Activated naive CD8-positive, alpha-beta T cell treated with anti-CD3 and anti-CD28 coated beads, Interleukin-2, amount 10 ng/mL, durations not matched to agents 7 days and 5 days (primary cell): ENCODE data around the gene MGMT. TPM values are rescaled to one million over a fixed set of nuclear protein-coding genes. Genes with fewer than 3 reads are reported as not detected.
A peak's percentile ranks its signal among the peaks of the same experiment; 100 is the strongest.

Experiments used
- ATAC-seq: fragments of 150-1000 bp; cut with Tn5 transposase; one replicate; pipeline ENCODE4 v1.10.0; 2021; ENCODE audit warnings: low read depth, moderate library complexity
- POLR2A ChIA-PET: fragments of 350-600 bp; sonication (Branson Sonifier 250); formaldehyde crosslinking; loops from one replicate; lab custom pipeline; 2021; ENCODE audit warnings: antibody characterized with exemption; lab: Charles Lee
- DNase-seq: peaks from one replicate; pipeline ENCODE4 v3.0.0; 2021
- H3K27ac Mint-ChIP-seq: one replicate; pipeline ENCODE4 v1.8.0; 2022; ENCODE audit warnings: mild to moderate bottlenecking, mixed read lengths
- H3K27me3 Mint-ChIP-seq: one replicate; pipeline ENCODE4 v1.8.0; 2022; ENCODE audit warnings: mild to moderate bottlenecking, moderate library complexity, mixed read lengths
- H3K36me3 Mint-ChIP-seq: one replicate; pipeline ENCODE4 v1.8.0; 2021; ENCODE audit warnings: mild to moderate bottlenecking, mixed read lengths
- H3K4me1 Mint-ChIP-seq: one replicate; pipeline ENCODE4 v1.8.0; 2021; ENCODE audit warnings: mixed read lengths
- H3K4me3 Mint-ChIP-seq: one replicate; pipeline ENCODE4 v1.8.0; 2022; ENCODE audit warnings: mild to moderate bottlenecking, moderate library complexity, mixed read lengths
- H3K9me3 Mint-ChIP-seq: one replicate; pipeline ENCODE4 v1.8.0; 2021; ENCODE audit warnings: mixed read lengths
- total RNA-seq, 2 experiments: library from RNA; stranded (reverse); gene quantifications; one replicate each; pipeline ENCODE4 v1.2.3, GENCODE V29; 2021

The MGMT gene
- total RNA-seq, 2 experiments from 2014 or later = 24.0 to 24.7 TPM

DNA sequence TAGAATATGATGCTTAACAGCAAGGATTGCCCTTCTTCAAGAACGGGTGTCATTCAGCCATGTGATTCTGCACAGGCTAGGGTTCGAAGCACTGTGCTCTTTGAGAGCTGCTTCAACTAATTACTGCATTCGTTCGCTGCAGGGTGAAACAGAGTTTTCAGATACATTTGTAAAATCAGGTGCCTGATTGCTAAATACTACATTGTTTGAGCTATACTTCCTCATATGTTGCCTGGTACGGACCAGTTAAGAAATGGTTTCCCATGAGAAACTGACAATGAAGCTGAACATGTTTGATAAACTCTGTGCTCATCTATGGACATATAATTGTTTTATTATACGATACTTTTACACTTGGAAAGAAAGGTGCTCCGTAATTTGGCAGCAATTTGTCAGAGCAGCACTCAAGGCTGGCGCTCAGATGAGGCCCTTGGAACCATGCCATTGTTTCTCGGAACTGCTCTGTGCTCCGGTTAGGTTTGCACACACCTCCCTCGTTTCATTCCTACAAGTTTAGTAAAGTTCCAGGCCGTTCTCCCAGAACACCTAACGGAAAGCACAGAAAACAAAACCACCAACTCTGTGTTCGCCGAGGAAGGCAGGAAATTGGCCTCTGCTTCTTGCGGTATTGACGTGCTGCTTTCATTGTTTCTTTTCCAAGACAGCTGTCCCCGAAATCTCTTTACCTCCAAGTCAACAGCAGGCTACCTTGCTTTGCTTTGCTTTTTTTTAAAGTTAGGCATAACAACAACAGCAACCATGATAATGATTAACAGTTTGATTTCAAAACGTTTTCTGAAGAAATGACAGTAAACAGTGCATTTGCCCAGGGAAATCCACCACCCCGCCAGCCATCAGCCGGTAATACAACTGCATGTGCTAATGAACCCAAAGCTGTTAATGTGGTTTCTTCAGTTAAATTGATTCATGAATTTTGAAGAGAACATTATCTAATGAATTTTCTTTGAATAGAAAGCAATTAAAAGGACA lies 290.2 kb downstream of the MGMT start:
- Mint-ChIP-seq H3K36me3 (peaks cover 6% of the 10 kb centered on the region), H3K27ac (no peak overlapping the region), H3K9me3 (peaks cover 8% of the 10 kb centered on the region), H3K4me3 (peak overlapping the region; percentile 46), H3K27me3 (no peaks in the 10 kb centered on the region), H3K4me1 (peaks cover 6% of the 10 kb centered on the region)
- POLR2A ChIA-PET = no interaction called here
- no peak for ATAC-seq
- peak; percentile 9 for DNase-seq

DNA sequence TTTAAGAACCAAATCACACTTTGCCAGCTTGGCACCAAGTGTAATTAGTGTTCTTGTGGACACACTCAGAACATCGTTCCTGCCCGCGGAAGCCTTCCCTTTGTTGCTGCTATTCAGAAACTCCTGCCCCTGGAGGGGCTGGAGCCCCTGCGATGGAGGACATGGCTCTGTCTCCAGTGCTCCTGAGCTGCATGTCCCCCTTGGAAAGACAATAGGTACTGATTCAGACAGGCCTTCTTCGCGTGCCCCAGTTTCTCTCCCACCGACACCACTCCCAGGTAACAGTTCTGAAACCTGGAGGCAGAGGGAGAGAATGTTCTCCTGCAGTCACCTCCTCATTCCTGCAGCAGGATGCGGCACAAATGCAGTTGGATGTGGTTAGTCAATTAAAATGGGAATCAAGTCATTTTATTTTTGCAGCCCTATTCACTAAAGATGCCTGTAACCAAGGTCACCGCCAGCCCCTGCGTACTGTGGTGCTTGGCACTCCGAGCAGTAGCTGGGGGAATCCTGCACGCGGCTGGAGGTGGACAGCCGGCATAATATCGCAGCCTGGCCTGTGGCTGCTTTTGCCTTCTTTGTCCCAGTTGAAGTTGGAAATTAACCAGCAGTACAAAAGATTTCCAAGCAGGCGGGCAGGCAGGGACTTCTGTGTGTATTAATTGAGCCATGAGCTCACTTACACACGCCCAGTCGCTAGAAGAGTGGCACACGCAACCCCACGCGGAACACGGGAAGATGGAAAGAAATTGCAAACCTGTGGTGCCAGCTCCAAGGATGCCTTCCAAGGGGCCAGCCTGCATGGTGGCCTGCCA lies 291.4 kb downstream of the MGMT start:
- peaks cover 6% of the 10 kb centered on the region for H3K4me1 Mint-ChIP-seq
- peak; percentile 10 for DNase-seq
- POLR2A ChIA-PET = no interaction called here

DNA sequence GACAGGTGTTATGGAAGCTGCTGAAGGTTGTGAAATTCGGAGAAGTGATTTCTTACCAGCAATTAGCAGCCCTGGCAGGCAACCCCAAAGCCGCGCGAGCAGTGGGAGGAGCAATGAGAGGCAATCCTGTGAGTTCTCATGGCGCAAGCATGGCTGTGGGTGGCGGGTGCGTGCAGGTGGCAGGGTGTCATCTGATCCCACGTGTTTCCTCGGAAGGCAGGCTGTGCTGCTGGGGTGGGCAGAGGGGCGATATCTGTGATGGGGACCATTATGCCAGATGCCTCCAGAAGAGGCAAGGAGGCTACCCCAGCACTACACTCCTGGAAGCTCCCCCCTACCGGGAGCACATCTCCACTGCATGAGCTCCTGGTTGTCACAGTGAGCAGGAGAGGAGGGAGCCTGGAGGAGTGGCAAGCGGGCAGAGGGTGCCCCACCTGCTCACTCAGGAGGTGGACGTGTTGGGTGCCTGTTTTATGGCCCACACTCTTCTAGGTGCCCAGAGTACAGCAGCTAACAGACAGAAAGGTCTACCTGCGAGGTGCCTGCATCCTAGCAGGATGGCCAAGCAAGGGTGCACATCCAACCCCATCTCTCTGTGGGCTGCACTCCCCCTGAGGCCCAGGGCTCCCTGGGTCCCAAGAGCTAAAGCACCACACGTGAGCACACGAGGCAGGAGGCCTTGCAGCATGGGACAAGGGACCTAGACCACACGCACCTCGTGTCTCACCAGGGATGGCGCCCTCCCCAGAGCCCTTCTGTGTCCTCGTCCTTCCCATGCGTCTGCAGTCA lies 292.4 kb downstream of the MGMT start:
- no peaks in the 10 kb centered on the region for H3K27me3 Mint-ChIP-seq
- POLR2A ChIA-PET = no interaction called here
- peaks cover 1% of the 10 kb centered on the region for H3K36me3 Mint-ChIP-seq
- H3K4me3 Mint-ChIP-seq = no peak overlapping the region
- H3K9me3 Mint-ChIP-seq = no peaks in the 10 kb centered on the region
- ATAC-seq (no peak), DNase-seq (peak; percentile 10)
- H3K27ac Mint-ChIP-seq = no peak overlapping the region
- H3K4me1 Mint-ChIP-seq = peaks cover 6% of the 10 kb centered on the region

More for the DNA sequence above, 291.4 kb downstream of the MGMT start:
- H3K27ac Mint-ChIP-seq = no peak overlapping the region
- peaks cover 2% of the 10 kb centered on the region for H3K36me3 Mint-ChIP-seq
- ATAC-seq = no peak
- no peaks in the 10 kb centered on the region for H3K27me3 Mint-ChIP-seq
- peaks cover 4% of the 10 kb centered on the region for H3K9me3 Mint-ChIP-seq
- H3K4me3 Mint-ChIP-seq = no peak overlapping the region

DNA sequence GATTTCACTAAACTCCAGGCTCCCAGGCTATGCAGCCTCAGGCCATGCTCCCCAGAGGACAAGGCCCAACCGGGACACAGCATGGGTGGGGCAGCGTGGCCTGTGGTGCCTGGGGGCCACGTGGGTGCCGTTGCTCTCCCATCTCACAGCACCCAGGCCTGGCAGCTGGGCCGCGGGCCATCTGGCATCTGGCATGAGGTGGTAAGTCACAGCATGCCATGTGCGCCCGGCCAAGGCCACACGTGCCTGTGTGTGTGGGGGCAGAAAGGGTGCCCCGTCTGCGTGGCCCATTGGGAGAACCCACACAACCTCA lies 292.9 kb downstream of the MGMT start:
- H3K4me1 Mint-ChIP-seq = peaks cover 6% of the 10 kb centered on the region
- no peak overlapping the region for H3K27ac Mint-ChIP-seq
- no peak for ATAC-seq
- no peaks in the 10 kb centered on the region for H3K9me3 Mint-ChIP-seq
- peaks cover 1% of the 10 kb centered on the region for H3K36me3 Mint-ChIP-seq
- no peak overlapping the region for H3K4me3 Mint-ChIP-seq
- no peaks in the 10 kb centered on the region for H3K27me3 Mint-ChIP-seq
- peak; percentile 11 for DNase-seq
- POLR2A ChIA-PET = no interaction called here

DNA sequence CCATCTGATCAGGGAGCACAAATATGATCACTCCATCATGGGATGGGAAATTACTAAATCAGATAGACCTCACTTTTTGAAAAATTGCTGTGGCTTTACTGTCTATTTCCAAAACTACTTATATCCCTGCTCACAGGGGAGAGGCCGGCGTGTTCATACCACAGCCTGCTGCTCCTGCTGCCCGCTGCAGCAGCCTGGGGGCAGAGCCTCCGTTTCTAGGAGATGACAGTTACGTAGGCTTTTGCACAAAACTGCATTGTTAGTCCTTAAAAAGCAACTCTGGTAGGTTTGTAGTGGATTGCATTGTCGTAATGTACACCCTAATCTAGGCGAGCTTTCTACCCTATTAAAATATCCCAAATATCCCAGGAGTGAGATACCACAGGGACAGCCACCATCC lies 293.4 kb downstream of the MGMT start:
- Mint-ChIP-seq H3K9me3 (no peaks in the 10 kb centered on the region), H3K36me3 (peaks cover 1% of the 10 kb centered on the region), H3K4me3 (no peak overlapping the region), H3K4me1 (peaks cover 6% of the 10 kb centered on the region), H3K27ac (no peak overlapping the region), H3K27me3 (no peaks in the 10 kb centered on the region)
- no peak for ATAC-seq
- no peak for DNase-seq
- POLR2A ChIA-PET = no interaction called here

DNA sequence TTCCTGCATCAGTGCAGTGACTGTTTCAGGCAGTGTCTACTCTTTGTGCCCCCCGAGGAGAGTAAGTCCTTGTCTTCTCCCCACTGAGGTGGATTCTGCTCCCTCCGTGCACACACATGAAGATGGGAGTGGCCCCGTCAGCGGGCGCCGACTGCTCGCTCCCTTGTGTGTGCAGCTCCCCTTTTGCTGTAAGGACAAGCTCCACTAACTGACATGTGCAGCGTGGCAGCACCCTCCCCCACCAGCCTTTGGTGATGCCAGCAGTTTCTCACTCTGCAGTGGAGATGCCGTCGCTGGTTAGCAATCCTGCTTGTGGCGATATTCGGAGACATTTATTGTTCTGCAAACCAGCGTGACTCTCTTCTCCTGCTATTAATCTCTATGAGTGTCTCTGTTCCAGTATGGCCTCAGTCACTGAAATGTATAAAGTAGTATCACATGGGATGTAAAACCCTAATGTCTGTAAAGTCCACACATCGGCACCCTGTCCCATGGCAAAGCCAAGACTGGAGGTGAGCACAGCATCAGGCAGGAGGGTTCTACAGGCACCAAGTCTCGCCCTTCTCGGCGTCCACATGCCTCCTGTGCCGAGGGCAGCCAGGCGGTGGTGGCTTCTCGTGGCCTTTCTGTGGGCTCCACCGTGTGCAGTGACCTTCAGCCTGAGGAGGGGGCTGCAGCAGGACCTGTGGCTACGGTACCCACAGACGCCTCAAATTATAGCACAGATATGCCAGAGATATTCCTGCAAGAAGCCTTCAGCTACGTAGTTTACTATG lies 294.3 kb downstream of the MGMT start:
- no peaks in the 10 kb centered on the region for H3K9me3 Mint-ChIP-seq

DNA sequence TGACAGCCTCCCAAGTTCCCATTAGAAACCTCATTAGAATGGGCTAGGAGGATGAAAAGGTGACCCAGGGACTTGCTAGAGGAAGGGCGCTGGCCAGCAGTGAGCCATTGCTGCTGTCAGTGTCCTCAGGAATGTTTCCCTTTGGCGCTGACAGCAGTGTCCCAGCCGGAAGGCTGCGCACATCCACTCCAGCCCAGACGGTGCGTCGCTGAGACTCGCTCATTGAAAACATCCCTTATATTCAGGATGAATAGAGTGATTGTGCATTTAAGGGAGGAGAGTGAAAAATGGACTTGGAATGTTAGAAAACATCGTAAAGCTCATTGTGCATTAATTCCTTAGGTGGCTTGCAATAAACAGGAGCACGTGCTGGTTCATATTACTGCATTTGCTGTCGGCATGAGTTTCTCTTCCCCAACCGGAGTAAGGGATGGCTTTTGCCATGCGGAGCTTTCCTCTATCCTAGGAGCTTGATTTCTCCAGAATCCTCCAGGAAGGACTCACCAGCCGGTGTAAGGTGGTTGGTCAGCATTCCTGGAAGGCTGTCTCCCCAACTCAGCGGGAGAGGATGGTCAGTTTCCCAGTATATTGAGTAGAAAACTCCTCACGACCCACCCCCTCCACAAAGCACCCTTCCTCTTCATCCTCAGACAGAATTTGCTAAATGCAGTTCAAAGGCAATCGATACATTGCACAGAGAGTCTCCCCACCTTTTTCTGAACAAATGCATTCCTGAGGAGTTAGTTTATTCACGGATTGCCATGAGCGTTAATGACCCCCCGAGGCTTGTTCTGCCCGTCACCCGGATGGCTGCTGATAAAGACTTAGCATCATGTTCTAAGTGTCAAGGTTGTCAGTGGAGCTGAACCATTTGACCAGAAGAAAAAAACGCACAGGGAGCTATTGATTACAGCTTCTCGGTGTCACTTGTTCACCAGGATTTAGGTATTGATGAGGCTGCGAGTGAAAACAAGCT lies 295.2 kb downstream of the MGMT start:
- peak; percentile 4 for DNase-seq
- no peaks in the 10 kb centered on the region for H3K9me3 Mint-ChIP-seq
- peaks cover 1% of the 10 kb centered on the region for H3K36me3 Mint-ChIP-seq
- H3K27me3 Mint-ChIP-seq = no peaks in the 10 kb centered on the region
- peaks cover 3% of the 10 kb centered on the region for H3K4me1 Mint-ChIP-seq
- no peak overlapping the region for H3K27ac Mint-ChIP-seq
- no peak overlapping the region for H3K4me3 Mint-ChIP-seq
- no peak for ATAC-seq
- POLR2A ChIA-PET = no interaction called here

More for the DNA sequence above, 294.3 kb downstream of the MGMT start:
- POLR2A ChIA-PET = no interaction called here
- no peak overlapping the region for H3K27ac Mint-ChIP-seq
- peaks cover 1% of the 10 kb centered on the region for H3K36me3 Mint-ChIP-seq
- peaks cover 6% of the 10 kb centered on the region for H3K4me1 Mint-ChIP-seq
- H3K27me3 Mint-ChIP-seq = no peaks in the 10 kb centered on the region
- DNase-seq (peak; percentile 15), ATAC-seq (no peak)
- H3K4me3 Mint-ChIP-seq = no peak overlapping the region

DNA sequence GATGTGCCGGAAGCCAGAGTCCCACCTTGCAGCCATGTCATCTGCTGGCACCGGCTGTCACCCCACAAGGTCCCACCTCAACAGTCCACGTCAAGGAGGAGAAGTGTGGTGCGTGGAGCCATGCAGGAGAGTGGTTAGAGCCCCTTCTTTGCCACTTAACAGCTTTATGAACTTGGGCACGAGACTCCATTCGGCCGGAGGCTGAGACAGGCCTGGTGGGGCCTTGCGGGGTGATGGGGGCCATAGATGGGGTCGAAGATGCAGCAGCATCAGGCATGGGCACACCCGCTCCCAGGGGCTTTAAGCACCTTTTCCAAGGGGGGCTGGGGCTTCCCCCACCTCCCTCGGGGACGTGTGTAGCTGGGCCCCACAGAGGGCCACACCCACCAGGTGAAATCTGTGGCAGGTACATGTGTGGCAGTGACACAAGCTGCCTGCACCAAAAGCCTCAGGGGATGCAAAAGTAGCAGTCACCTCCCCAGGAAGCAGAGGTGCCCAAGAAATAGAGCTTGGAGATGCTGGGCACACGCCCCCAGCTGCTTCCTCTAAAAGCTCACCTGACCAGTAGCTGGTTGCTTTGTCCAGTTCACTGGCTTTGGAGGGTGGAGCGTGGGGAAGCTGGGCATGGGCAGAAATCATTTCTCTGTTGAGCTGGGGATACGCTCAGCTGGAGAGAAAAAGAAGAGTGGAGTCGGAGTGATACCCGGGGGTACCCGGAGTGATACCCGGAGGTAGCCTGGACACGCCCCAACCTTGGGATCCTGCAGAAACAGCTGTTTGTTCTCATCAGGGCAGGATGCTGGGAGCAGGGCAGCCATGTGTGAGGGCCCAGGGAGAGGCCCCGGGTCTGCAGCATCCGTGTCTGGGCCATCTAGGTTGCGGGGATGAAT lies 297.2 kb downstream of the MGMT start:
- H3K9me3 Mint-ChIP-seq = no peaks in the 10 kb centered on the region
- H3K4me1 Mint-ChIP-seq = no peaks in the 10 kb centered on the region
- DNase-seq (peak; percentile 19), ATAC-seq (no peak)
- peaks cover 1% of the 10 kb centered on the region for H3K36me3 Mint-ChIP-seq
- no peak overlapping the region for H3K27ac Mint-ChIP-seq
- POLR2A ChIA-PET = no interaction called here
- no peaks in the 10 kb centered on the region for H3K27me3 Mint-ChIP-seq
- H3K4me3 Mint-ChIP-seq = no peak overlapping the region

DNA sequence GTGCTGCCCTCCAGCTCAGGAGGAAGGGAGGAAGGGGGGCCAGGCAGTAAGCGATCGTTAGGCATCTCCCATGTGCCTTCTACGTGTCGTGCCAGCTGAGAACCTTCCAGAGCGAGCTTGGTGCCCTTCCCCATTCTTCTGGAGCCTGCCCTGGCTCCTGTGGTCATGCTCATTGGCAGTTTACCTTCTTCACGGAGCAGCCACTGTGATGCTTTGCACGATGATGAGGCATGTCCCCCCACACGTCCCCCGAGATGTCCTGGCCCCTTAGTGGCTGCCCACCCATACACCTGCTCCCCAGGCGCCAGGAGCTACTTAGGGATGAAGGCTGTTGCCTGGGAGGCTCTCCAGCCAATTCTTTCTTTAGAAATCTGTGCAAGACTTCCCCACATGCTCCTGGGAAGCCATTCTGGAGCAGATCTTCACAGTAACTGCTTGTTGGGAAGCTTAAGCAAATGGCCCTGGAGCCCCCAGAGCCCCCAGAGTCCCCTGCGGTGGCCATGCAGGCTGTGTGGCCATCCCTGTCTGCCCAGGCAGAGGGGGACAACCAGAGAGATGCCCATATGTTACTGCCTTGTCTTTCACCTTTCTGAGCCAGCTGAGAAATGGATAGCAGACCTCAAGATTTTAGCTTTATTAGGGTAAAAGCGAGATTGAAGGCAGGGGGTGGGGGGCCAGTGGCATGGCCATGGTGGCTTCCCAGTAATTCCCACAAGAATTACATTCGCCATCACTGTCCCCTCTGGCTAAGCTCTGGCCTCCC lies 298.0 kb downstream of the MGMT start:
- Mint-ChIP-seq H3K36me3 (peaks cover 1% of the 10 kb centered on the region), H3K9me3 (no peaks in the 10 kb centered on the region), H3K4me3 (no peak overlapping the region), H3K27me3 (no peaks in the 10 kb centered on the region), H3K4me1 (no peaks in the 10 kb centered on the region), H3K27ac (no peak overlapping the region)
- DNase-seq (no peak), ATAC-seq (no peak)
- POLR2A ChIA-PET = no interaction called here

DNA sequence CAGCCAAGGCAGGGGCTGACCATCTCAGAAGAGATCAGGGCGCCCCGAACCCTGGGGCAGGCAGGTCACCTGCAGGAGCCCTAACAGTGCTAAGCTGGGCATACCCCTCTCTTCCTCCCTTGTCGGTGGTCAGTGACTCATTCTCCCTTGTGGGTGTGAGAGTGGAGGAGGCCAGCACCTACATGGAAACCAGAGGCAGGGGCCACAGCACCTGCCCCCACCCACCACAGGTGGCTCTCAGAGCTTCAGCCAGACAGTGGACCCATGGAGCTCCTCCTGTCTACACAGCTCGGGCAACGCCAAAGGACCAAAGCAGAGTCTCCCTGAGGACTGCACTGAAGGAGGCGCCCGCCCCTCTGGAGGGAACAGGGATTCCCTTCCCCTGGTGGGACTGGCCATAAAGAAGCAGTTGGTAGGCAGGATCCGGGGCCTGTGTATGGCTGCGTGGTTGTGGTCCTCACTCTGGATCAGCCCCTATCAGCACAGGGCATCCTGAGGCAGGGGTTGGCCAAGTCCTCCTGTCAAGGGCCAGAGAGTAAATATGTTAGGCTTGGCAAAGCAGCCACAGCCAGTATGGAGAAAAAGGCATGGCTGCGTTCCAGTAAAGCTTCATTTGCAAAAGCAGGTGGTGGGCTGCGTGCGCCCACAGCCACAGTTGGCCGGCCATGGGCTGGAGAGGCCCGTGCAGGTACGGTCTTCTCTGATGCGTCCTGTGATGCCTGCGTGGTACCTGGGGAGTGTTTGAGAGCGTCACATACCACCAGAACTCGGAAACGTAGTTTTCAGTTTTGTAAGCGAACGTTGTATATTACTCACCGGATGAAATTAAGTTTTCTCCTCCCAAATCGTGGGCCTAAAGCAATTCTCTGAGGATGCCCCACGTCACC lies 298.9 kb downstream of the MGMT start:
- POLR2A ChIA-PET = no interaction called here
- Mint-ChIP-seq H3K27me3 (no peaks in the 10 kb centered on the region), H3K36me3 (peaks cover 2% of the 10 kb centered on the region), H3K4me1 (no peaks in the 10 kb centered on the region), H3K4me3 (no peak overlapping the region), H3K9me3 (no peaks in the 10 kb centered on the region), H3K27ac (no peak overlapping the region)
- ATAC-seq (no peak), DNase-seq (no peak)
